H1 (cell line): ENCODE data around the gene HOMER1. TPM values are rescaled to one million over a fixed set of nuclear protein-coding genes. Genes with fewer than 3 reads are reported as not detected.

Source experiments
- CTCF ChIA-PET: fragments of 300-600 bp; sonication (Branson Sonifier 250); formaldehyde crosslinking; loops from one replicate; lab custom pipeline; 2021; ENCODE audit not compliant: partially characterized antibody; lab: Charles Lee
- POLR2A ChIA-PET: fragments of 300-600 bp; sonication (Branson Sonifier 250); formaldehyde crosslinking; loops from one replicate; lab custom pipeline; 2021; ENCODE audit warnings: inconsistent platforms; ENCODE audit not compliant: partially characterized antibody; lab: Charles Lee
- DNase-seq, 2 experiments: peaks; one replicate each; pipeline versions ENCODE4 v3.0.0 to v3.0.0-alpha.2; 2010 to 2022; ENCODE audit warnings: low spot score in 2 of 2, low read depth in 1 of 2, mixed read lengths in 1 of 2
- FAIRE-seq: peaks from 2 replicates; lab custom pipeline; 2011; peaks lifted over from hg19 to GRCh38; lab: Jason Lieb, UNC
- H2AFZ ChIP-seq: 2 replicates; pipeline ENCODE4 v1.8.1; 2012; ENCODE audit warnings: low read length, inconsistent platforms
- H2AK5ac ChIP-seq: 2 replicates; pipeline ENCODE4 v1.6.1; 2013; ENCODE audit warnings: low read depth, low read length
- H2BK120ac ChIP-seq: replicated peaks from 2 replicates; pipeline ENCODE3; 2013; ENCODE audit warnings: low read depth, low read length, inconsistent platforms
- H2BK12ac ChIP-seq: 2 replicates; pipeline ENCODE4 v1.6.1; 2013; ENCODE audit warnings: low read depth, low read length
- H2BK15ac ChIP-seq: 2 replicates; pipeline ENCODE4 v1.6.1; 2013; ENCODE audit warnings: low read length
- H2BK20ac ChIP-seq: 2 replicates; pipeline ENCODE4 v1.6.1; 2013; ENCODE audit warnings: low read length
- H2BK5ac ChIP-seq: 2 replicates; pipeline ENCODE4 v1.6.1; 2013; ENCODE audit warnings: low read depth, low read length
- H3K14ac ChIP-seq: 2 replicates; pipeline ENCODE4 v1.6.1; 2013; ENCODE audit warnings: inconsistent platforms; ENCODE audit not compliant: insufficient read length
- H3K18ac ChIP-seq: 2 replicates; pipeline ENCODE4 v1.6.1; 2013; ENCODE audit warnings: low read length; ENCODE audit errors: extremely low read depth
- H3K23ac ChIP-seq: 2 replicates; pipeline ENCODE4 v1.6.1; 2013; ENCODE audit warnings: inconsistent platforms; ENCODE audit not compliant: insufficient read length
- H3K23me2 ChIP-seq: 2 replicates; pipeline ENCODE4 v1.6.1; 2013; ENCODE audit warnings: low read depth, low read length
- H3K27ac ChIP-seq: 2 replicates; pipeline ENCODE4 v1.6.1; 2011; ENCODE audit warnings: low read depth, low read length, inconsistent platforms
- H3K27me3 ChIP-seq, 4 experiments: replicated peaks in 1 of 4; 1 replicate in 1 of 4; 2 replicates in 3 of 4; pipeline versions ENCODE4 v1.6.1 to v1.8.1; 2011 to 2013; ENCODE audit warnings: low read length in 3 of 4, mild to moderate bottlenecking in 3 of 4, inconsistent platforms in 2 of 4, mixed read lengths in 2 of 4, moderate library complexity in 1 of 4; ENCODE audit not compliant: control insufficient read depth in 3 of 4, insufficient read depth in 3 of 4; ENCODE audit errors: extremely low read depth in 1 of 4
- H3K36me3 ChIP-seq, 4 experiments: 2 replicates each; pipeline versions ENCODE4 v1.6.1 to v1.8.1; 2011 to 2013; ENCODE audit warnings: mild to moderate bottlenecking in 4 of 4, low read length in 3 of 4, moderate library complexity in 2 of 4, control low read depth in 1 of 4, inconsistent platforms in 1 of 4; ENCODE audit not compliant: insufficient read depth in 4 of 4, control insufficient read depth in 2 of 4
- H3K4ac ChIP-seq: replicated peaks from 2 replicates; pipeline ENCODE3; 2013; ENCODE audit warnings: low read length, low read depth, mixed read lengths, inconsistent platforms; ENCODE audit not compliant: insufficient read length
- H3K4me1 ChIP-seq, 4 experiments: replicated peaks in 1 of 4; 1 replicate in 1 of 4; 2 replicates in 3 of 4; pipeline versions ENCODE4 v1.6.1 to v1.8.1; 2011 to 2013; ENCODE audit warnings: low read length in 3 of 4, inconsistent platforms in 2 of 4, mixed read lengths in 1 of 4; ENCODE audit not compliant: insufficient read depth in 4 of 4, control insufficient read depth in 3 of 4
- H3K4me2 ChIP-seq, 2 experiments: 2 replicates each; pipeline versions ENCODE4 v1.6.1 to v1.8.1; 2011 to 2013; ENCODE audit warnings: low read depth in 2 of 2, low read length in 2 of 2, control low read depth in 1 of 2, inconsistent platforms in 1 of 2, mild to moderate bottlenecking in 1 of 2; ENCODE audit not compliant: insufficient read depth in 1 of 2
- H3K4me3 ChIP-seq, 4 experiments: fragments of 200-600, 300-600 bp in 1 of 4; sonication (generic), shearing (Covaris generic), sonication (Bioruptor Twin) in 1 of 4; 2 replicates each; pipeline versions ENCODE4 v1.5.1 to v1.8.1; 2011 to 2016; ENCODE audit warnings: low read length in 4 of 4, low read depth in 3 of 4, control low read depth in 2 of 4, inconsistent platforms in 2 of 4, mild to moderate bottlenecking in 2 of 4, mixed read lengths in 1 of 4, moderate library complexity in 1 of 4; ENCODE audit not compliant: insufficient read depth in 2 of 4; ENCODE audit errors: extremely low read depth in 1 of 4
- H3K56ac ChIP-seq: replicated peaks from 2 replicates; pipeline ENCODE3; 2013; ENCODE audit warnings: low read depth, mild to moderate bottlenecking, mixed read lengths, low read length, inconsistent platforms; ENCODE audit not compliant: insufficient read length
- H3K79me1 ChIP-seq: 2 replicates; pipeline ENCODE4 v1.6.1; 2013; ENCODE audit warnings: low read depth, low read length, control low read depth
- H3K79me2 ChIP-seq, 2 experiments: 2 replicates each; pipeline versions ENCODE4 v1.6.1 to v1.8.1; 2012 to 2013; ENCODE audit warnings: low read length in 2 of 2, mild to moderate bottlenecking in 2 of 2, inconsistent platforms in 1 of 2; ENCODE audit not compliant: insufficient read depth in 2 of 2, control insufficient read depth in 1 of 2
- H3K9ac ChIP-seq, 4 experiments: replicated peaks in 1 of 4; 1 replicate in 1 of 4; 2 replicates in 3 of 4; pipeline versions ENCODE4 v1.6.1 to v1.8.1; 2011 to 2013; ENCODE audit warnings: low read depth in 3 of 4, low read length in 3 of 4, control low read depth in 2 of 4, mild to moderate bottlenecking in 2 of 4, moderate library complexity in 2 of 4, inconsistent platforms in 1 of 4; ENCODE audit errors: extremely low read depth in 1 of 4
- H3K9me3 ChIP-seq, 2 experiments: 2 replicates each; pipeline versions ENCODE4 v1.6.1 to v1.8.1; 2012 to 2013; ENCODE audit warnings: mild to moderate bottlenecking in 2 of 2, moderate library complexity in 2 of 2, control low read depth in 1 of 2, inconsistent platforms in 1 of 2, low read depth in 1 of 2, low read length in 1 of 2, mixed read lengths in 1 of 2; ENCODE audit not compliant: insufficient read depth in 2 of 2
- H4K20me1 ChIP-seq, 2 experiments: replicated peaks in 1 of 2; 2 replicates each; pipeline versions ENCODE3 to v1.8.1; 2011 to 2013; ENCODE audit warnings: inconsistent platforms in 2 of 2, low read length in 2 of 2, mild to moderate bottlenecking in 1 of 2; ENCODE audit not compliant: insufficient read depth in 2 of 2, control insufficient read depth in 1 of 2
- H4K5ac ChIP-seq: 2 replicates; pipeline ENCODE4 v1.6.1; 2013; ENCODE audit warnings: low read length, low read depth, mixed read lengths, inconsistent platforms; ENCODE audit not compliant: insufficient read length
- H4K8ac ChIP-seq: 2 replicates; pipeline ENCODE4 v1.8.0; 2013; ENCODE audit warnings: mild to moderate bottlenecking, moderate library complexity, low read length, inconsistent platforms; ENCODE audit not compliant: insufficient read depth; ENCODE audit errors: extremely low read depth
- H4K91ac ChIP-seq: replicated peaks from 2 replicates; pipeline ENCODE3; 2013; ENCODE audit warnings: low read length, mixed read lengths, inconsistent platforms; ENCODE audit not compliant: insufficient read length
- BCL11A ChIP-seq, 2 experiments: IDR thresholded peaks; one replicate each; pipeline ENCODE4 v1.6.1; 2011; ENCODE audit warnings: low read depth in 2 of 2, low read length in 2 of 2, mild to moderate bottlenecking in 2 of 2
- BRCA1 ChIP-seq: IDR thresholded peaks from 2 replicates; pipeline ENCODE4 v1.6.1; 2012; ENCODE audit warnings: low read depth, low read length, improper control_type of control experiment
- CBX8 ChIP-seq: fragments of 300-800, 300-1000 bp; sonication (generic); IDR thresholded peaks from 2 replicates; pipeline ENCODE4 v1.7.1; 2016; ENCODE audit warnings: low read depth, low read length, borderline replicate concordance
- JUN ChIP-seq: IDR thresholded peaks from 2 replicates; pipeline ENCODE4 v1.6.1; 2011; ENCODE audit warnings: low read depth, mild to moderate bottlenecking, improper control_type of control experiment, low read length
- POLR2AphosphoS5 ChIP-seq: IDR thresholded peaks from 2 replicates; pipeline ENCODE4 v1.6.1; 2011; ENCODE audit warnings: low read depth, low read length
- RBBP5 ChIP-seq: IDR thresholded peaks from 2 replicates; pipeline ENCODE4 v1.7.1; 2012; ENCODE audit warnings: low read depth, mild to moderate bottlenecking, inconsistent platforms, low read length, moderate library complexity, borderline replicate concordance
- RFX5 ChIP-seq: IDR thresholded peaks from 2 replicates; pipeline ENCODE4 v1.6.1; 2011; ENCODE audit warnings: low read depth, low read length, improper control_type of control experiment, borderline replicate concordance
- RNF2 ChIP-seq: fragments of 200-900, 300-1000 bp; sonication (generic); IDR thresholded peaks from 2 replicates; pipeline ENCODE4 v1.7.1; 2016; ENCODE audit warnings: borderline replicate concordance, low read depth, mild to moderate bottlenecking, antibody characterized with exemption, low read length; ENCODE audit not compliant: poor library complexity, severe bottlenecking; ENCODE audit errors: missing control alignments
- SP1 ChIP-seq: IDR thresholded peaks from 2 replicates; pipeline ENCODE4 v1.6.1; 2011; ENCODE audit warnings: low read depth, low read length
- WGBS, 2 experiments: shearing (Covaris generic) in 1 of 2; methylation state at CpG; one replicate each; pipeline versions ENCODE4 v1.1.6 to v1.1.7; 2013 to 2015; ENCODE audit warnings: low lambda C conversion rate in 2 of 2, mixed read lengths in 2 of 2, inconsistent platforms in 1 of 2, low coverage in 1 of 2, missing lambda C conversion rate in 1 of 2; ENCODE audit not compliant: insufficient replicate concordance in 2 of 2, insufficient coverage in 1 of 2, insufficient read length in 1 of 2; ENCODE audit errors: extremely low coverage in 1 of 2, missing lambda C conversion rate in 1 of 2; 5-methylcytosine and 5-hydroxymethylcytosine counted together
- polyA plus RNA-seq, 7 experiments: library from polyadenylated mRNA; depleted of rRNA in 3 of 7; stranded (reverse) in 5 of 7; unstranded in 2 of 7; fragments of >200 nt in 5 of 7; fragments of 200-250 nt in 2 of 7; gene quantifications; 1 replicate in 5 of 7; 2 replicates in 1 of 7; 4 replicates in 1 of 7; pipeline versions ENCODE4 v1.2.1 to v1.2.3, GENCODE V29; 2011 to 2013; ENCODE audit warnings: missing spikeins in 2 of 7, mixed read lengths in 2 of 7
- total RNA-seq: library from RNA; stranded (reverse); fragmentation: NEBNext Ultra II Directional; extraction: Animal tissue kit (Norgen Biotek cat#: 25700); gene quantifications from 2 replicates; pipeline ENCODE4 v1.2.1, GENCODE V29; 2021

Gene HOMER1
- total and polyA plus RNA-seq, 2 of the 8 experiments (the other 6 are each of a cell fraction or from before 2014, with no cell fraction given) = 6.4 to 57.9 TPM

DNA sequence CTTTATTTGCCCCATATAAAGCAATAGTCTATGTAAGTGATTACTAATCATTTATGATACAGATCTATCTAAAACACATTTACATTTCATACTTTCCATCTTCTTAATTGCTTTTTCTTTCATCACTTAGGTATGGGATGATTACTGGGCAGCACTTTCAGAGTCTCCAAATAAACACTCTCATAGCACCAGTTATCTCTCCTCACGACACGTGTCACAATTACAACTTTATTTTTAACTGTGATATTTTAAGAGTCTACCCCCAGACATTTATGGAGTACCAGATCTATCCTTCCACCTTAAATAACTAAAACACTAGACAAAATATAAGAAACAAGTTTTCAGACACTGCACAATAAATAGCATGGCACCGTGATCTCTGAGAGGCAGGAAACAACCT, 32.9 kb downstream of the HOMER1 start:
- Histone ChIP-seq H2BK20ac (no peak overlapping the region), H2BK15ac (no peak overlapping the region), H3K9me3 (no peaks in the 10 kb centered on the region), H3K23me2 (no peaks in the 10 kb centered on the region), H2AFZ (no peak overlapping the region), H3K4me2 (no peak overlapping the region), H3K23ac (no peak overlapping the region), H3K18ac (no peak overlapping the region), H3K36me3 (no peaks in the 10 kb centered on the region; a peak in 1 of 8 replicates), H3K56ac (no peak overlapping the region), H2BK12ac (no peak overlapping the region), H3K27ac (no peak overlapping the region), H4K91ac (no peak overlapping the region), H3K4me3 (no peak overlapping the region), H4K8ac (no peak overlapping the region), H4K5ac (no peak overlapping the region), H3K4me1 (peaks cover 0 to 10% (median 1%) of the 10 kb centered on the region in 4 experiments; a peak in 4 of 7 replicates), H3K79me2 (peaks cover 7 to 93% of the 10 kb centered on the region in 2 experiments), H2BK120ac (no peak overlapping the region), H3K4ac (no peak overlapping the region), H3K79me1 (peaks cover 4% of the 10 kb centered on the region; the same call in 1 of the 2 replicates), H2BK5ac (no peak overlapping the region), H3K9ac (no peak overlapping the region), H2AK5ac (no peak overlapping the region), H3K27me3 (no peaks in the 10 kb centered on the region), H4K20me1 (no peaks in the 10 kb centered on the region), H3K14ac (no peak overlapping the region)
- FAIRE-seq (no peak), DNase-seq (no peak)
- ChIA-PET POLR2A (interaction anchor here (1.0 to 1.3 kb wide), 2 partner anchors 13 to 34 kb away, joined by 4 to 5 read pairs; no protein-coding TSS in a partner anchor), CTCF (interaction anchor here (0.7 to 1.3 kb wide), 4 partner anchors 8 to 225 kb away, joined by 3 to 6 read pairs (median 3); no protein-coding TSS in a partner anchor)
- WGBS, 2 experiments = 91% methylated on average over 3 of the region's 3 CpGs; no CpG with 5 or more reads in 1 of the 2 experiments
- TF ChIP-seq SP1 (no peak), POLR2AphosphoS5 (no peak), RNF2 (no peak), RBBP5 (no peak), RFX5 (no peak), BRCA1 (no peak), JUN (no peak), BCL11A (IDR thresholded peaks at IDR 0.05; ENCODE audit: low read depth in 2 of 2, low read length in 2 of 2) (no peak), CBX8 (no peak)
